ENCODE results near the gene CNPY3.
A peak's percentile ranks its signal among the peaks of the same experiment; 100 is the strongest.

The CNPY3 gene

DNA sequence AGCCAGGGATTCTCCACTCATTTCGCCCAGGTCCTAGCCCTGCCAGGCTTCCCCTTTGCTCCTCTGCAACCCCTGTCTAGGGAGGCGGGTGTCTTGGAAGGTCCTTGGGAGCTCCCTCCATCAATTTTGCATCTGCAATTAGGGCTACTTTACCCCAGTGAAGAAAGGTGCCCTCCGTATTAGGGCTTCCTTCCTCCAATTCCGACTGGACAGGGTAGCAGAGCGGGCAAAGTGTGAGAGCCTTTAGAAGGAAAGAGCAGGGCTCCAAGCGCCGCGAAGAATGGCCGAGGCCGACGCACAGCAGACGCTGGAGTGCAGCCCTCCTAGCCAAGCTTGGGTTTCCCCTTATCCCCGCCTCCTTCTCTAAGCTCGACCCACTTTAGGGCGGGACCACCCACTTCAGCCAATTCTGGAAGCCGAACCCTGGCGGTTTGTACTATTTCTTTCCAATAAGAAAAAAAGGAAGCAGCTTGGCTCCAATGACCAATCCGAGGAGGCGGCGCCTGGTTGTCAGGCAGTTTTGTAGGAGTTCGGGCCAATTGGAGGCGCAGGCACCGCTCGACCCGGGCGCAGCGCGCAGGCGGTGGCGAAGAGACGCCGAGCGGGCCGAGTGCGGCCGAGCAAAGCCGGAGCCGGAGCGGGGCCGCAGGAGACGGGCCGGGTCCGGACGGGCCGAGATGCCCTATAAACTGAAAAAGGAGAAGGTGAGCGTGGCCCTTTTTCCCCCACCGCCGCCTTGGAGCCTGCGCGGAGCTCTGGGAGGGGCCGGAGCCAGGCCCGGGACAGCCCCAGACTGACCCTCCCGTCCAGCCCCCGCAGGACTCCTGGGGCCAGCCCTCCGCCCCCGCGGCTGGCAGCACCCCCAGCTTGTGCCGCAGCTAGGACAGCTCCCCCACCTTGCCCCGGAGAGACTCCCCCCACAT is 55.0 kb downstream of the CNPY3 start, which contains the start of gene PPP2R5D:
Gene PPP2R5D, plus strand, starts transcription at position 570 of the 923 bp plus-strand sequence. Its CDS starts 108 bp downstream, at position 678.
- peak; percentile 99 for DNase-seq

DNA sequence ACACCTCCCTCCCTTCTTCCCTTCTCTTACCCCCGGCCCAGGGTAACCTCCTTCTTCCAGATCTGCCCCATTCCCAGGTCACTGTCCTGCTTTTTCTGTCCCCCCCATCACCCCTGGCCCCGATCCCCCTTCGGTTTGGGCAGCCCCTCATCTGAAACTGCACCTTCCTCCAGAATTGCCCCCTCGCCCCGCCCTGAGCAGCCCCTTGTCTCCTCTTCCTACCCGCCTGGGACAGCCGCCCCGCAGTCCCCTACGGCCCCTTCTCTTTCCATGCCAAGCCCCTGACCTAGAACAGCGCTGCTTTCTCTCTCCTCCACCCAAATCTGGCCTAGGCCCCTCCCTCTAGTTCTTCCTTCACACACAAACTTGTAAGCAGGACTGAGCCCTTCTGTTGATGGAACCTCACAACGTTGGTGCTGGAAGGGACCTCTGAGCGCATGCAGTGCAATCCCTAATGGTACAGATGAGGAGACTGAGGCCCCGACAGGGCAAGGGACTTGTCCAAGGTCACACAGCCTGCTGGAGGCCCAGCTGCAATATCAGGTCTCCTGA is 55.7 kb downstream of the CNPY3 start:
- DNase-seq = peak in 1 of 2 experiments; percentile 30

DNA sequence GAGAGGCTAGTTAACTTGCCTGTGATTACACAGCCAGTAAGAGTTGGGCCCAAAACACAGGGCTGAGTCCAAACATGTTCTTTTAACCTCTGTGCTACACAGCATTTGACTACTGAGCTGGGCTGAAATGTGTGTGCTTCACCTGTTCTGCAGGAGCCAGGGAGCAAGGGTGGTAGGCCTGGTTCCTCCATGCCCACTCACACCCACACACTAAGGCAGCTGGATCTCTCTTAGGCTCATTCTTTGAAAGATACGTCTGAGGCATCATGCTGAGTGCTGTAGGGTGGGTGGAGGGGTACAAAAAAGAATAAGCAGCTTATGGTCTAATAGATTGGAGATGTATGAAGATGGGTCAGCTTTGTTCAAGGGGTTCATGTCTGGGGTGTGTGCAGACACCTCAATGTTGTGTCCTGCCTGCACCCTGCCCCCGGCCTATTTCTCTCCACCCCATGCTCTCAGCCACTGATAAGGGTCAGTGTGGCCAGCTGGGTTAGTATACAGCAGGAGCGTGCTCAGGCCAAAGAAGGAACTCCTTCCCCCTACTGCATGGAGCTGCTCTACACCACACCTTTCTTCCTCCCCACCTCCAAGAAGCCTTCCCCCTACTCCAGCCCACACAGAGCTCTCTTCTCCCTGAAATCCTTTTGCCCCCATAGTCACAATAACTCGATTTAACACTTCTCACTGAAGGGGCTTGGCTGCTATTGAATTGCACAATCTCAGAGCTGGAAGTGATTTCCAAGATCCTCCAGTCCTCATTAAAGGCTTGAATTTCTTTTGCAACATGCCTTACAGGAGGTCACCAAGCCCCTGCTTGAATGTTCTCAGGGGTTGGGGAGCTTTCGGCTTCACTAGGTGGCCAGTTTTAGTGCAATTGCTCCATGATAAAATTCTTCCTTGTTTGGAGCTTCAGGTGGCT is 58.5 kb downstream of the CNPY3 start:
- no peak for DNase-seq

DNA sequence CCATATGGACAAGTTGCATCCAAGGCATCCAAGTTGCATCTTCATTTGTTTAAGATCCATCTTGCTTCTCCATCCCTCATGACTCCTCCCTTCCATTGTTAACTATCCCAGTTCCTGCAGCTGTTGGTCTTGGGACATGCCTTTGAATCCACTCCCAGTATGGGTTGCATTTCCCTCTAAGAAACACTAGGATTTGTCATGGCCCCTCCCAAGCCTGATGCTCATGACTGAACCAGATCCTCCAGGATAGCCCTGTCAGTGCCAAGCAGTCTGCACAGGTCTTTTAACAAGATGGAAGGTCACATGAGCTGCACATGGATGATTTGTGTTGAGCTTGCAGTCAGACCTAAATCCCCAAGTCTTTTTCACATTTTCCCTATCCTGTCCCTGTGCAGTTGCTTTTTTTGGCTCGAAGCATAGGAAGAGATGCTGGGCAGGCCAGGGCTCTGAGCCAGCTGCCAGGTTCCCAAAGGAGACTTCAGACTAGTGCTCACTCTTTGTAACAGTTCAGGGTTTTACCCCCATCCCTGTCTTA is 59.3 kb downstream of the CNPY3 start:
- DNase-seq = no peak
